ENCODE results near the gene KIFC1. TPM values are rescaled to one million over a fixed set of nuclear protein-coding genes. Genes with fewer than 3 reads are reported as not detected.

KIFC1 gene
- polyA plus RNA-seq, 1 of the 3 experiments (the other 2 are of a cell fraction), result 35.9 TPM

GRCh38 chr6:33451606-33452005 is 60.0 kb downstream of the KIFC1 start:
- Histone ChIP-seq H3F3A (replicated peaks; ENCODE audit: insufficient read depth) (peaks cover 17% of the 10 kb centered on the region), H3K4me2 (no peak overlapping the region), H3K79me2 (ENCODE audit: insufficient read depth) (peaks cover 32% of the 10 kb centered on the region), H3K9ac (no peak overlapping the region), H3K9me2 (no peaks in the 10 kb centered on the region), H2AFZ (ENCODE audit: low read depth) (no peak overlapping the region), H3K9me3 (no peaks in the 10 kb centered on the region), H3K4me1 (ENCODE audit: control insufficient read depth in 1 of 2, insufficient read depth in 2 of 2, low read depth in 1 of 2, low read length in 1 of 2) (peaks cover 0 to 21% of the 10 kb centered on the region in 2 experiments; a peak in 1 of 4 replicates), H3K36me3 (replicated peaks in 1 of 2; ENCODE audit: control insufficient read depth in 1 of 2, insufficient read depth in 2 of 2, low read length in 1 of 2) (peaks cover 5 to 38% of the 10 kb centered on the region in 2 experiments), H4K20me1 (ENCODE audit: insufficient read depth) (no peaks in the 10 kb centered on the region), H3K27me3 (ENCODE audit: insufficient read depth) (no peaks in the 10 kb centered on the region), H3K4me3 (ENCODE audit: low read depth in 2 of 2, low read length in 1 of 2) (no peak overlapping the region), H3K27ac (ENCODE audit: low read depth in 2 of 2, low read length in 1 of 2) (no peak overlapping the region)
- 98% methylated on average over 14 of the region's 15 CpGs for WGBS (ENCODE audit: low lambda C conversion rate)
- ChIA-PET POLR2A (interaction anchor here (2.0 kb wide), 1 partner anchor 10 kb away, joined by 9 read pairs; no protein-coding TSS in a partner anchor), CTCF (no interaction called here)
- DNase-seq, result no peak
- TF ChIP-seq, protein P1, sequence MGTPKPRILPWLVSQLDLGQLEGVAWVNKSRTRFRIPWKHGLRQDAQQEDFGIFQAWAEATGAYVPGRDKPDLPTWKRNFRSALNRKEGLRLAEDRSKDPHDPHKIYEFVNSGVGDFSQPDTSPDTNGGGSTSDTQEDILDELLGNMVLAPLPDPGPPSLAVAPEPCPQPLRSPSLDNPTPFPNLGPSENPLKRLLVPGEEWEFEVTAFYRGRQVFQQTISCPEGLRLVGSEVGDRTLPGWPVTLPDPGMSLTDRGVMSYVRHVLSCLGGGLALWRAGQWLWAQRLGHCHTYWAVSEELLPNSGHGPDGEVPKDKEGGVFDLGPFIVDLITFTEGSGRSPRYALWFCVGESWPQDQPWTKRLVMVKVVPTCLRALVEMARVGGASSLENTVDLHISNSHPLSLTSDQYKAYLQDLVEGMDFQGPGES (IDR thresholded peaks at IDR 0.05; ENCODE audit: low read depth, low read length), result no peak
- no peak for TF ChIP-seq GATA2 (CRISPR knock-in tag; IDR thresholded peaks at IDR 0.05)
- TF ChIP-seq, protein P2, sequence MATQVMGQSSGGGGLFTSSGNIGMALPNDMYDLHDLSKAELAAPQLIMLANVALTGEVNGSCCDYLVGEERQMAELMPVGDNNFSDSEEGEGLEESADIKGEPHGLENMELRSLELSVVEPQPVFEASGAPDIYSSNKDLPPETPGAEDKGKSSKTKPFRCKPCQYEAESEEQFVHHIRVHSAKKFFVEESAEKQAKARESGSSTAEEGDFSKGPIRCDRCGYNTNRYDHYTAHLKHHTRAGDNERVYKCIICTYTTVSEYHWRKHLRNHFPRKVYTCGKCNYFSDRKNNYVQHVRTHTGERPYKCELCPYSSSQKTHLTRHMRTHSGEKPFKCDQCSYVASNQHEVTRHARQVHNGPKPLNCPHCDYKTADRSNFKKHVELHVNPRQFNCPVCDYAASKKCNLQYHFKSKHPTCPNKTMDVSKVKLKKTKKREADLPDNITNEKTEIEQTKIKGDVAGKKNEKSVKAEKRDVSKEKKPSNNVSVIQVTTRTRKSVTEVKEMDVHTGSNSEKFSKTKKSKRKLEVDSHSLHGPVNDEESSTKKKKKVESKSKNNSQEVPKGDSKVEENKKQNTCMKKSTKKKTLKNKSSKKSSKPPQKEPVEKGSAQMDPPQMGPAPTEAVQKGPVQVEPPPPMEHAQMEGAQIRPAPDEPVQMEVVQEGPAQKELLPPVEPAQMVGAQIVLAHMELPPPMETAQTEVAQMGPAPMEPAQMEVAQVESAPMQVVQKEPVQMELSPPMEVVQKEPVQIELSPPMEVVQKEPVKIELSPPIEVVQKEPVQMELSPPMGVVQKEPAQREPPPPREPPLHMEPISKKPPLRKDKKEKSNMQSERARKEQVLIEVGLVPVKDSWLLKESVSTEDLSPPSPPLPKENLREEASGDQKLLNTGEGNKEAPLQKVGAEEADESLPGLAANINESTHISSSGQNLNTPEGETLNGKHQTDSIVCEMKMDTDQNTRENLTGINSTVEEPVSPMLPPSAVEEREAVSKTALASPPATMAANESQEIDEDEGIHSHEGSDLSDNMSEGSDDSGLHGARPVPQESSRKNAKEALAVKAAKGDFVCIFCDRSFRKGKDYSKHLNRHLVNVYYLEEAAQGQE (IDR thresholded peaks at IDR 0.05; ENCODE audit: low read depth, low read length), result no peak
- no peak for TF ChIP-seq MAX (IDR thresholded peaks at IDR 0.05; ENCODE audit: low read depth)
- TF ChIP-seq MEF2A (IDR thresholded peaks at IDR 0.05; ENCODE audit: borderline replicate concordance, low read depth), result no peak
- TF ChIP-seq RXRA (IDR thresholded peaks at IDR 0.05; ENCODE audit: borderline replicate concordance, low read depth), result no peak
- no peak for TF ChIP-seq FOXM1 (IDR thresholded peaks at IDR 0.05; ENCODE audit: low read depth)
- no peak for TF ChIP-seq ELF1 (IDR thresholded peaks at IDR 0.05)
- no peak for TF ChIP-seq NRF1 (IDR thresholded peaks at IDR 0.05; ENCODE audit: low read depth, low read length)
- no peak for TF ChIP-seq TAF1 (IDR thresholded peaks at IDR 0.05; ENCODE audit: borderline replicate concordance, low read depth, low read length)

- no peak overlapping the region for H3K27ac ChIP-seq (ENCODE audit: low read depth in 2 of 2, low read length in 1 of 2)
- TF ChIP-seq JUND (IDR thresholded peaks at IDR 0.05) (no peak), TEAD4 (IDR thresholded peaks at IDR 0.05; ENCODE audit: borderline replicate concordance, insufficient read depth) (no peak), NRF1 (IDR thresholded peaks at IDR 0.05; ENCODE audit: low read depth, low read length) (no peak), SMC3 (IDR thresholded peaks at IDR 0.05; ENCODE audit: low read depth, low read length) (no peak), RXRA (IDR thresholded peaks at IDR 0.05; ENCODE audit: borderline replicate concordance, low read depth) (no peak), RCOR1 (IDR thresholded peaks at IDR 0.05; ENCODE audit: low read length) (no peak), CTCF (IDR thresholded peaks at IDR 0.05) (no peak), FOXJ3 (CRISPR knock-in tag; IDR thresholded peaks at IDR 0.05) (no peak), SIN3A (IDR thresholded peaks at IDR 0.05; ENCODE audit: borderline replicate concordance, low read depth, low read length) (no peak), TCF12 (IDR thresholded peaks at IDR 0.05) (no peak)
- TF ChIP-seq, protein P2 (IDR thresholded peaks at IDR 0.05; ENCODE audit: low read depth, low read length), result no peak
These were observed 60.9 kb downstream of the KIFC1 start for GRCh38 chr6:33452496-33452895.

More at GRCh38 chr6:33452496-33452895, 60.9 kb downstream of the KIFC1 start:
- Histone ChIP-seq H3K27me3 (ENCODE audit: insufficient read depth) (no peaks in the 10 kb centered on the region), H3K9me3 (no peaks in the 10 kb centered on the region), H3F3A (replicated peaks; ENCODE audit: insufficient read depth) (peaks cover 17% of the 10 kb centered on the region), H2AFZ (ENCODE audit: low read depth) (no peak overlapping the region), H3K4me1 (ENCODE audit: control insufficient read depth in 1 of 2, insufficient read depth in 2 of 2, low read depth in 1 of 2, low read length in 1 of 2) (peaks cover 0 to 21% of the 10 kb centered on the region in 2 experiments; a peak in 1 of 4 replicates), H3K79me2 (ENCODE audit: insufficient read depth) (peaks cover 32% of the 10 kb centered on the region), H3K36me3 (replicated peaks in 1 of 2; ENCODE audit: control insufficient read depth in 1 of 2, insufficient read depth in 2 of 2, low read length in 1 of 2) (peaks cover 10 to 37% of the 10 kb centered on the region in 2 experiments), H3K9ac (no peak overlapping the region), H3K4me2 (no peak overlapping the region; the same call in 1 of the 2 replicates), H4K20me1 (ENCODE audit: insufficient read depth) (no peaks in the 10 kb centered on the region), H3K4me3 (ENCODE audit: low read depth in 2 of 2, low read length in 1 of 2) (no peak overlapping the region), H3K9me2 (no peaks in the 10 kb centered on the region)
- POLR2A ChIA-PET, result no interaction called here
- CTCF ChIA-PET, result no interaction called here
- WGBS (ENCODE audit: low lambda C conversion rate), result 96% methylated on average over 4 of the region's 4 CpGs
- DNase-seq, result peak; percentile 37

All from SK-N-SH (cell line).